Uterus (tissue), 4 donors: Measurements from ENCODE around the gene GTSE1. TPM values are rescaled to one million over a fixed set of nuclear protein-coding genes. Genes with fewer than 3 reads are reported as not detected.

Experiments
- DNase-seq, 2 donors: peaks; one replicate each; pipeline ENCODE4 v3.0.0-alpha.2; 2019 to 2020
- H3K27ac ChIP-seq, 2 donors: fragments of 200-600 bp; sonication (generic); 1 replicate in 1 of 2; 2 replicates in 1 of 2; pipeline ENCODE4 v1.5.1; 2016 to 2018
- H3K27me3 ChIP-seq, 2 donors: fragments of 200-600 bp; sonication (generic); one replicate each; pipeline ENCODE4 v1.5.1; 2018 to 2019; ENCODE audit warnings: control low read depth in 1 of 2
- H3K36me3 ChIP-seq, 2 donors: fragments of 200-600 bp; sonication (generic); one replicate each; pipeline ENCODE4 v1.5.1; 2019; ENCODE audit warnings: control low read depth in 1 of 2
- H3K4me1 ChIP-seq, 2 donors: fragments of 200-600 bp; sonication (generic); one replicate each; pipeline ENCODE4 v1.5.1; 2018 to 2019; ENCODE audit warnings: control low read depth in 1 of 2
- H3K4me3 ChIP-seq, 2 donors: fragments of 200-600 bp; sonication (generic); 1 replicate in 1 of 2; 2 replicates in 1 of 2; pipeline ENCODE4 v1.5.1; 2018 to 2019; ENCODE audit warnings: mild to moderate bottlenecking in 1 of 2
- H3K9me3 ChIP-seq, 2 donors: fragments of 200-600 bp; sonication (generic); one replicate each; pipeline ENCODE4 v1.5.1; 2019; ENCODE audit warnings: control low read depth in 1 of 2
- POLR2A ChIP-seq, 2 donors: fragments of 450-650 bp; IDR thresholded peaks; one replicate each; pipeline ENCODE4 v1.6.1; 2016; ENCODE audit warnings: antibody characterized with exemption in 2 of 2, mild to moderate bottlenecking in 1 of 2, moderate library complexity in 1 of 2
- intact Hi-C: fragments of 100-400 bp; cut with DNase I; formaldehyde crosslinking; loops from one replicate; pipeline ENCODE4 v1.15.1; 2023; ENCODE audit warnings: low total_unique reads
- total RNA-seq, 4 donors: library from RNA; depleted of rRNA in 3 of 4; stranded (reverse); fragments of >200 nt in 3 of 4; gene quantifications; one replicate each; pipeline versions ENCODE4 v1.1.0 to v1.2.4, GENCODE V29; 2014 to 2023
- TF ChIP-seq, protein P1 (sequence below), 4 experiments: fragments of 200-600 bp in 2 of 4; fragments of 450-650 bp in 2 of 4; sonication (generic) in 2 of 4; IDR thresholded peaks; one replicate each; pipeline ENCODE4 v1.5.1; 2016 to 2019; ENCODE audit warnings: antibody characterized with exemption in 4 of 4, mild to moderate bottlenecking in 2 of 4, moderate library complexity in 1 of 4
- donor health status: DM: yes; HTN: yes; CAD: no.

Gene GTSE1
- total RNA-seq, 4 donors from 2014 or later, result 0.21 to 6.9 TPM; not detected in 2

DNA sequence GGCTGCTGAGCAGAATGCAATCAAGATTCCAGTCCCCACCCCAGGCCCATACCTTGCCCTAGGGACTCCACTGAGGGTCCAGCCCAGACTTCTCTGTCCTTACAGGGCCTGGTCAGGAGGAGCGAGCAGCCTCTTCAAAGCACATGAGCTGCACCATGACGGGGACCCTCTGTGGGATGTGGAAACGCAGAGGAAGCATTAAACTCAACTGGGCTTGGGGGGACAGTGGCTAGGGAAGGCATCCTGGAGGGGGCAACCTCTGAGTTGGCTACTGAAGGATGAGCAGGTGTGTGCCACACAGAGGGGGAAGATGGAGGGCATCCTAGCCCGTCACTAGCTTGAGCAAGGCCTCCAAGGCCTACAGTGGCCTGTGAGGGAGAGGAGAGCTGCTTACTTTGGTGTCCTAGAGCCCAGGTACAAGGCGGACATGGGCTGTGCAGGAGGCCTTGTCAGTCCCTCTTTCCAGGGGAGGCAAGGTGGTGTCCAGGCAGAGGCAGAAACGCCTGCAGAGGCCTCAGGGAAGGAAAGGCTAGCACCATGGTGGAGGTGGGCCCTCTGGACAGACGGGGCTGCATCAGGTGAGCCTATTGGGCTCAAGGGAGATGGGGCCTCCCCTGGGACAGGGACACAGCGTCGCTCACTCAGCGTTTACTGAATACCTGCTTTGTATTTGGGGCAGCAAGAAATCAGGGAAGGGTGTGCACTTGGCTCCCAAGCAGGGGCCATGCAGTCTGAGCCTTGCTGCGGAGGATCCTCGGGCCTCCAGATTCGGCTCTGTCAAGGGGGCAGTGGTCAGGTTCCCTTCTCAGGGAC is 14.6 kb upstream of the GTSE1 start:
- Histone ChIP-seq H3K36me3 (no peaks in the 10 kb centered on the region), H3K27ac (no peak overlapping the region), H3K27me3 (no peaks in the 10 kb centered on the region), H3K4me3 (no peak overlapping the region), H3K9me3 (no peaks in the 10 kb centered on the region), H3K4me1 (no peaks in the 10 kb centered on the region)
- DNase-seq, result no peak
- TF ChIP-seq, protein P1, sequence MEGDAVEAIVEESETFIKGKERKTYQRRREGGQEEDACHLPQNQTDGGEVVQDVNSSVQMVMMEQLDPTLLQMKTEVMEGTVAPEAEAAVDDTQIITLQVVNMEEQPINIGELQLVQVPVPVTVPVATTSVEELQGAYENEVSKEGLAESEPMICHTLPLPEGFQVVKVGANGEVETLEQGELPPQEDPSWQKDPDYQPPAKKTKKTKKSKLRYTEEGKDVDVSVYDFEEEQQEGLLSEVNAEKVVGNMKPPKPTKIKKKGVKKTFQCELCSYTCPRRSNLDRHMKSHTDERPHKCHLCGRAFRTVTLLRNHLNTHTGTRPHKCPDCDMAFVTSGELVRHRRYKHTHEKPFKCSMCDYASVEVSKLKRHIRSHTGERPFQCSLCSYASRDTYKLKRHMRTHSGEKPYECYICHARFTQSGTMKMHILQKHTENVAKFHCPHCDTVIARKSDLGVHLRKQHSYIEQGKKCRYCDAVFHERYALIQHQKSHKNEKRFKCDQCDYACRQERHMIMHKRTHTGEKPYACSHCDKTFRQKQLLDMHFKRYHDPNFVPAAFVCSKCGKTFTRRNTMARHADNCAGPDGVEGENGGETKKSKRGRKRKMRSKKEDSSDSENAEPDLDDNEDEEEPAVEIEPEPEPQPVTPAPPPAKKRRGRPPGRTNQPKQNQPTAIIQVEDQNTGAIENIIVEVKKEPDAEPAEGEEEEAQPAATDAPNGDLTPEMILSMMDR (IDR thresholded peaks at IDR 0.05), result no peak
- no peak for TF ChIP-seq POLR2A (IDR thresholded peaks at IDR 0.05)
- intact Hi-C loops, result no loop called here

DNA sequence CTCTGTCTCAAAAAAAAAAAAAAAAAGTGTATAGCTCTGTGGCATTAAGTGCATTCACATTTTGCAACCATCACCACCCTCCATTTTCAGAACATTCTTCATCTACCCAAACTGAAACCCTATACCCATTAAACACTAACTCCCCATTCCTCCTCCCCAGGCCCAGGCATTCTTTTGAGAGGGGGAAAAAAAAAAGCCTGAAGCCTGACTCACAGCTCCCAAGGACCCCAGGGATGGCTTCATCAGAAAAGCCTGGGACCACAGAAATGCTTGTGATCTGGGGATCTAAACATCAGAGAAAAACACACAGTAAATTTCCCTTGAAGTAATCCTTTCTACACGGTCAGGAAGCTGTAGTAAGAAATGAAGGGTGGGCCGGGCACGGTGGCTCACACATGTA is 10.7 kb upstream of the GTSE1 start:
- Histone ChIP-seq H3K4me1 (no peaks in the 10 kb centered on the region), H3K27ac (no peak overlapping the region), H3K4me3 (no peak overlapping the region), H3K9me3 (no peaks in the 10 kb centered on the region), H3K36me3 (no peaks in the 10 kb centered on the region), H3K27me3 (no peaks in the 10 kb centered on the region)
- TF ChIP-seq POLR2A (IDR thresholded peaks at IDR 0.05), result no peak
- TF ChIP-seq, protein P1 (IDR thresholded peaks at IDR 0.05), result no peak
- intact Hi-C loops, result no loop called here
- DNase-seq, result no peak

DNA sequence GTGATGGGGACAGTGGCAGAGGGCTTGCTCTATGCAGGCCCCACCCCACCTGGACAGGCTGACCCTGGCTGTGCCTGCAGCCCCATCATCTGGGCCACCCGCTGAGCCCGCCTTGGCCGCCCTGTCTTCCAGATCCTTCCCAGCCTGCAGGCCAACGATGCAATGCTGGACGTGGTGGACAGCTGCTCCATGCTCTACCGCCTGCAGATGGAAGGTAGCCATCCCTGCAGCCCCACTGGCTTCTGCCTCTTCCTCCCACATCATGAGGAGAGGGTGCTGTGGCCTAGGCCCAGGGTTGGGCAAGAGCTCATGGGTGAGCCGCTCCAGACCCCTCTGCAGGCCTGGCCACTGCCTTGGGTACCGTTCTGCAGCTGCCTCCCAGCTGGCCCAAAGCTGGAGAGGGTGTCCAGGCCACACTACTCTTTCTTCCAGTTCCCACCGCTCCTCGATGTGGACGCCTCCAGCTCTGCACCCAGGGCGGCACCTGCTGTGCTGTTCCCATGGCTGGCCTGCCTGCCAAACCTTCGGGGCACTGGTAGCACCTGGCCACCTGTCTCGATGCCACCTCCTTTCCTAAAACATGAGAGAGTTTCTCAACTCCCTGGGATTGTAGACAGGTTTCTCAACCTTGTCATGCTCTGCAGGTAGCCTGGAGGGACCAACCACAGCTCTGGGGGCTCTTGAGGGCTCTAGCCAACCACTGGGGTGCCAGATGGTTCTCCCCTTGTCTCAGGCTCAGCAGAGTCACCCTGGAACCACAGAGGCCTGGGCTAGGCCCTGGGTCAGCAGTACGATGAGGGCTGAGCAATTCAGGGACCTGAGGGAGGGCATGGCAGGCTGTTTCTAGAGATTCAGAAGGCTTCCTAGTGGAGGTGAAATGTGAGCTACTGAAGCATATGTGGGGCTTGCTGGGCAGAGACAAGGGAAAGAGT is 9.5 kb upstream of the GTSE1 start:
- Histone ChIP-seq H3K36me3 (no peaks in the 10 kb centered on the region), H3K27me3 (no peaks in the 10 kb centered on the region), H3K4me3 (no peak overlapping the region), H3K4me1 (no peaks in the 10 kb centered on the region), H3K27ac (no peak overlapping the region), H3K9me3 (no peaks in the 10 kb centered on the region)
- no peak for DNase-seq
- intact Hi-C loops, result no loop called here
- TF ChIP-seq, protein P1 (IDR thresholded peaks at IDR 0.05), result no peak
- no peak for TF ChIP-seq POLR2A (IDR thresholded peaks at IDR 0.05)

DNA sequence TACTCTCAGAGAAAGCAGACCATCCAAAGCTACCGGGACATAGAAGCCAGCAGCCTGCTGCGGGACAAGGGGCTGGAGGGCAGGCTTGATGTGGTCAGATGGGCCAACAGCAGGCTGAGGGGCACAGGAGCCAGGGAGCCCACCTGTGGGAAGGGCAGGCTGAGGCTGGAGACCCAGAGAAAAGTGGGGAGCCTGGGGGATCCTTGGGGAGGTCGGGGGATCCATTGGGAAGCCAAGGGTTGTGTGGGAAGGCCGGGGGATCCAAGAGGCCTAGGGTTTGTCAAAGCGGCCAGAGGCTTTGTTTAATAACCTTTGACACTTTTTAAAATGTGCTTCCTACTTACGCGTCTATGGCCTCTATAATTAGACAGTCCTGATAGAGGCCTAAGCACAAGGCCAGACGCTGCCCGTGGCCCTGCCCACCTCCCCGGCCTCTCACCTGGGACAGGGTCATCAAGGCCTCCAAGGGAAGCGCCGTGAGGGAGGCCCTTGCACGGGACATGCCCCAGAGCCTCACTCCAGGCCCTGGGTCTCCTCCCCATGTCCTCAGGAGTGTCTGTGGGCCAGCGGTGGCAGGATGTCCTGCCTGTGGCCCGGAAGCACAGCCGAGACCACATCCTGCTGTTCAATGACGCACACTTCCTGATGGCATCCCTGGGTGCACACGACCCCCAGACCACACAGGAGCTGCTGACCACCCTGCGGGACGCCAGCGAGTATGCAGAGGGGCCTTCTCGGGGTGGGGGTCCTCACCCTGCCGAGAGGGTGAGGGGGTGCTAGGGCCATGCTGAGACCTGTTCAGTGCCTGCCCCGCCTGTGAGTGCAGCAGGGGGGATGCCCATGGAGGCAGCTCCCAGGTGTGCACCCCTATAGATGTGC is 8.6 kb upstream of the GTSE1 start:
- no peak for TF ChIP-seq POLR2A (IDR thresholded peaks at IDR 0.05)
- TF ChIP-seq, protein P1 (IDR thresholded peaks at IDR 0.05), result no peak
- Histone ChIP-seq H3K4me1 (no peaks in the 10 kb centered on the region), H3K36me3 (no peaks in the 10 kb centered on the region), H3K4me3 (no peak overlapping the region), H3K27me3 (no peaks in the 10 kb centered on the region), H3K27ac (no peak overlapping the region), H3K9me3 (no peaks in the 10 kb centered on the region)
- DNase-seq, result no peak
- intact Hi-C loops, result no loop called here
